Keratinocyte (primary cell): Measurements from ENCODE around the gene UHMK1. TPM values are rescaled to one million over a fixed set of nuclear protein-coding genes. Genes with fewer than 3 reads are reported as not detected.
A peak's percentile ranks its signal among the peaks of the same experiment; 100 is the strongest.

Experiments
- DNase-seq: peaks from one replicate; pipeline ENCODE4 v3.0.0-alpha.2; 2011; ENCODE audit warnings: low read depth, missing footprints, low spot score
- FAIRE-seq: peaks from 2 replicates; lab custom pipeline; 2011; peaks lifted over from hg19 to GRCh38; lab: Jason Lieb, UNC
- H2AFZ ChIP-seq: 2 replicates; pipeline ENCODE4 v1.6.0; 2012; ENCODE audit warnings: low read length, control low read depth, inconsistent platforms; ENCODE audit not compliant: control insufficient read depth
- H3K27ac ChIP-seq: 2 replicates; pipeline ENCODE4 v1.5.1; 2011; ENCODE audit warnings: low read length; ENCODE audit not compliant: control insufficient read depth, insufficient read depth
- H3K27me3 ChIP-seq: 3 replicates; pipeline ENCODE4 v1.6.0; 2011; ENCODE audit warnings: low read length; ENCODE audit not compliant: control insufficient read depth, insufficient read depth; ENCODE audit errors: extremely low read depth
- H3K36me3 ChIP-seq, 2 experiments: 2 replicates in 1 of 2; 3 replicates in 1 of 2; pipeline ENCODE4 v1.5.1; 2011; ENCODE audit warnings: low read length in 2 of 2, mild to moderate bottlenecking in 1 of 2; ENCODE audit not compliant: control insufficient read depth in 2 of 2, insufficient read depth in 2 of 2; ENCODE audit errors: extremely low read depth in 1 of 2
- H3K4me1 ChIP-seq: 3 replicates; pipeline ENCODE4 v1.5.1; 2011; ENCODE audit warnings: low read length; ENCODE audit not compliant: control insufficient read depth, insufficient read depth; ENCODE audit errors: extremely low read depth
- H3K4me2 ChIP-seq: 3 replicates; pipeline ENCODE4 v1.6.0; 2011; ENCODE audit warnings: low read depth, low read length; ENCODE audit not compliant: control insufficient read depth, insufficient read depth; ENCODE audit errors: extremely low read depth
- H3K4me3 ChIP-seq, 3 experiments: fragments of 200-600 bp in 1 of 3; sonication (generic) in 1 of 3; 2 replicates in 2 of 3; 3 replicates in 1 of 3; pipeline ENCODE4 v1.5.1; 2011 to 2016; ENCODE audit warnings: low read length in 3 of 3, mild to moderate bottlenecking in 3 of 3, control low read depth in 2 of 3, inconsistent platforms in 1 of 3, low read depth in 1 of 3, mixed read lengths in 1 of 3, mixed run types in 1 of 3, moderate library complexity in 1 of 3; ENCODE audit not compliant: control insufficient read depth in 2 of 3, insufficient read depth in 2 of 3; ENCODE audit errors: extremely low read depth in 1 of 3
- H3K79me2 ChIP-seq: 2 replicates; pipeline ENCODE4 v1.6.0; 2012; ENCODE audit warnings: low read length; ENCODE audit not compliant: control insufficient read depth, insufficient read depth
- H3K9ac ChIP-seq: 3 replicates; pipeline ENCODE4 v1.6.0; 2011; ENCODE audit warnings: low read length; ENCODE audit not compliant: control insufficient read depth, insufficient read depth; ENCODE audit errors: extremely low read depth
- H3K9me1 ChIP-seq: 3 replicates; pipeline ENCODE4 v1.6.0; 2011; ENCODE audit warnings: low read length; ENCODE audit not compliant: control insufficient read depth, insufficient read depth; ENCODE audit errors: extremely low read depth
- H3K9me3 ChIP-seq: 2 replicates; pipeline ENCODE4 v1.5.1; 2012; ENCODE audit warnings: low read depth, low read length; ENCODE audit not compliant: control insufficient read depth
- H4K20me1 ChIP-seq: 3 replicates; pipeline ENCODE4 v1.6.0; 2011; ENCODE audit warnings: low read length; ENCODE audit not compliant: control insufficient read depth, insufficient read depth; ENCODE audit errors: extremely low read depth
- EZH2 ChIP-seq: IDR thresholded peaks from one replicate; pipeline ENCODE4 v1.6.1; 2012; ENCODE audit warnings: inconsistent platforms, mild to moderate bottlenecking, low read length, moderate library complexity
- dilution Hi-C: fragments of 300-500 bp; cut with MboI; formaldehyde crosslinking; loops from one replicate; pipeline ENCODE4 v1.7.0; 2020; ENCODE audit warnings: low sequenced_read_pairs; ENCODE audit not compliant: extremely low pct_ligation_motif_present
- polyA plus RNA-seq, 5 experiments: library from polyadenylated mRNA; depleted of rRNA in 3 of 5; stranded (reverse) in 3 of 5; stranded (forward) in 1 of 5; unstranded in 1 of 5; fragments of >200 nt; gene quantifications; 1 replicate in 1 of 5; 2 replicates in 3 of 5; 3 replicates in 1 of 5; pipeline versions ENCODE4 v1.2.1 to v1.2.3, GENCODE V29; 2011 to 2012; ENCODE audit warnings: missing spikeins in 2 of 5, low read depth in 1 of 5, low replicate concordance in 1 of 5
- TF ChIP-seq, protein P1 (sequence below), 3 experiments: IDR thresholded peaks in 1 of 3; conservative IDR thresholded peaks in 1 of 3; optimal IDR thresholded peaks in 1 of 3; 2 replicates in 2 of 3; 3 replicates in 1 of 3; pipeline versions ENCODE3 to v1.5.1; 2011; ENCODE audit warnings: low read length in 3 of 3, mild to moderate bottlenecking in 3 of 3, moderate library complexity in 2 of 3, control low read depth in 1 of 3, inconsistent platforms in 1 of 3; ENCODE audit not compliant: insufficient read depth in 2 of 3; ENCODE audit errors: extremely low read depth in 1 of 3

Gene UHMK1
- polyA plus RNA-seq, 1 donor (not counting 4 experiments of a cell fraction or from before 2014, with no cell fraction given): 45.1 TPM

DNA sequence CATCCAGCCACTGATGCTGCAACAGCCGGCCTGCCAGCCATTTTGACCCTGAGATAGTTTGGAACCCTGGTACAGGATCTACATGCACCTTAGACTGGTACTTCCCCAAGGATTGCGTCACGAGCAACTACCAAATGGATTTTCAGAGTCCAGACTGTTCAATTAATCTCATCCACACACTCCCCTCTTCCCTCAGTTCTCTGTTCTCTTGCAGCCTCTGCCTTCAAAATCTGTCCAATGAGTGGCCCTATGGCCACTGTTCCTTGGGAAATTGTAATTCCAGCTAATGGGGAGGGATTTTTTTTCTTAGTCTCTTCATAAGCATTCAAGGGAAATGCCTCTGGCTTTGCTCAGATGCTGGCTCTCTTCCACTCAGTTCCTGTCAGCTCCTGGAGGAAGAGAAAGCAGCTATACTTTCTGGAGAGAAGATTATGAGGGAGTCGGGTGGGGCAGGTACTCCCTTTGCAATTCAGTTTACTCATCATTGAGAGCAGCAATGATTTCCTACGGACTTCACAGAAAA lies 44.1 kb downstream of the UHMK1 start:
- Histone ChIP-seq H3K27me3 (no peaks in the 10 kb centered on the region), H3K36me3 (no peaks in the 10 kb centered on the region), H3K4me1 (peaks cover 53% of the 10 kb centered on the region), H2AFZ (peak overlapping the region; percentile 71), H3K9me1 (no peaks in the 10 kb centered on the region), H3K79me2 (no peaks in the 10 kb centered on the region), H3K27ac (peak overlapping the region; percentile 90), H3K9me3 (no peaks in the 10 kb centered on the region), H3K9ac (peak overlapping the region; percentile 61), H4K20me1 (no peaks in the 10 kb centered on the region), H3K4me3 (peak overlapping the region in 1 of 3 experiments; percentile 22), H3K4me2 (peak overlapping the region; percentile 71)
- FAIRE-seq: peak; percentile 96
- TF ChIP-seq EZH2: no peak
- TF ChIP-seq, protein P1, sequence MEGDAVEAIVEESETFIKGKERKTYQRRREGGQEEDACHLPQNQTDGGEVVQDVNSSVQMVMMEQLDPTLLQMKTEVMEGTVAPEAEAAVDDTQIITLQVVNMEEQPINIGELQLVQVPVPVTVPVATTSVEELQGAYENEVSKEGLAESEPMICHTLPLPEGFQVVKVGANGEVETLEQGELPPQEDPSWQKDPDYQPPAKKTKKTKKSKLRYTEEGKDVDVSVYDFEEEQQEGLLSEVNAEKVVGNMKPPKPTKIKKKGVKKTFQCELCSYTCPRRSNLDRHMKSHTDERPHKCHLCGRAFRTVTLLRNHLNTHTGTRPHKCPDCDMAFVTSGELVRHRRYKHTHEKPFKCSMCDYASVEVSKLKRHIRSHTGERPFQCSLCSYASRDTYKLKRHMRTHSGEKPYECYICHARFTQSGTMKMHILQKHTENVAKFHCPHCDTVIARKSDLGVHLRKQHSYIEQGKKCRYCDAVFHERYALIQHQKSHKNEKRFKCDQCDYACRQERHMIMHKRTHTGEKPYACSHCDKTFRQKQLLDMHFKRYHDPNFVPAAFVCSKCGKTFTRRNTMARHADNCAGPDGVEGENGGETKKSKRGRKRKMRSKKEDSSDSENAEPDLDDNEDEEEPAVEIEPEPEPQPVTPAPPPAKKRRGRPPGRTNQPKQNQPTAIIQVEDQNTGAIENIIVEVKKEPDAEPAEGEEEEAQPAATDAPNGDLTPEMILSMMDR (optimal IDR thresholded peaks at IDR 0.05 in 1 of 3, IDR thresholded peaks at IDR 0.05 in 1 of 3, conservative IDR thresholded peaks at IDR 0.05 in 1 of 3; ENCODE audit: extremely low read depth in 1 of 3, insufficient read depth in 2 of 3, low read length in 3 of 3): no peak
- dilution Hi-C loops: no loop called here
- peak; percentile 88 for DNase-seq

GRCh38 chr1:162543228-162543627 lies 45.6 kb downstream of the UHMK1 start:
- Histone ChIP-seq H3K9ac (no peak overlapping the region), H3K27me3 (no peaks in the 10 kb centered on the region), H2AFZ (no peak overlapping the region), H3K4me1 (peaks cover 43% of the 10 kb centered on the region), H3K4me3 (no peak overlapping the region), H3K9me1 (no peaks in the 10 kb centered on the region), H3K79me2 (no peaks in the 10 kb centered on the region), H4K20me1 (no peaks in the 10 kb centered on the region), H3K4me2 (no peak overlapping the region), H3K27ac (no peak overlapping the region), H3K36me3 (no peaks in the 10 kb centered on the region), H3K9me3 (no peaks in the 10 kb centered on the region)
- no peak for FAIRE-seq
- DNase-seq: no peak
- TF ChIP-seq, protein P1 (optimal IDR thresholded peaks at IDR 0.05 in 1 of 3, IDR thresholded peaks at IDR 0.05 in 1 of 3, conservative IDR thresholded peaks at IDR 0.05 in 1 of 3; ENCODE audit: extremely low read depth in 1 of 3, insufficient read depth in 2 of 3, low read length in 3 of 3): no peak
- no peak for TF ChIP-seq EZH2
- dilution Hi-C loops: no loop called here
